HG02981 (cell line): ENCODE results near the gene RASL10B.
"Not testable (repeated sequence)": the region's sequence is repeated elsewhere in the genome, so short reads cannot be mapped to it uniquely, and the experiment has no call there.

ENCODE experiments used
- ATAC-seq: cut with Tn5 transposase; IDR thresholded peaks from one replicate; pipeline ENCODE4 v1.9.1; 2021; ENCODE audit warnings: mild to moderate bottlenecking, moderate library complexity; ENCODE audit not compliant: unreplicated experiment

Gene RASL10B

DNA sequence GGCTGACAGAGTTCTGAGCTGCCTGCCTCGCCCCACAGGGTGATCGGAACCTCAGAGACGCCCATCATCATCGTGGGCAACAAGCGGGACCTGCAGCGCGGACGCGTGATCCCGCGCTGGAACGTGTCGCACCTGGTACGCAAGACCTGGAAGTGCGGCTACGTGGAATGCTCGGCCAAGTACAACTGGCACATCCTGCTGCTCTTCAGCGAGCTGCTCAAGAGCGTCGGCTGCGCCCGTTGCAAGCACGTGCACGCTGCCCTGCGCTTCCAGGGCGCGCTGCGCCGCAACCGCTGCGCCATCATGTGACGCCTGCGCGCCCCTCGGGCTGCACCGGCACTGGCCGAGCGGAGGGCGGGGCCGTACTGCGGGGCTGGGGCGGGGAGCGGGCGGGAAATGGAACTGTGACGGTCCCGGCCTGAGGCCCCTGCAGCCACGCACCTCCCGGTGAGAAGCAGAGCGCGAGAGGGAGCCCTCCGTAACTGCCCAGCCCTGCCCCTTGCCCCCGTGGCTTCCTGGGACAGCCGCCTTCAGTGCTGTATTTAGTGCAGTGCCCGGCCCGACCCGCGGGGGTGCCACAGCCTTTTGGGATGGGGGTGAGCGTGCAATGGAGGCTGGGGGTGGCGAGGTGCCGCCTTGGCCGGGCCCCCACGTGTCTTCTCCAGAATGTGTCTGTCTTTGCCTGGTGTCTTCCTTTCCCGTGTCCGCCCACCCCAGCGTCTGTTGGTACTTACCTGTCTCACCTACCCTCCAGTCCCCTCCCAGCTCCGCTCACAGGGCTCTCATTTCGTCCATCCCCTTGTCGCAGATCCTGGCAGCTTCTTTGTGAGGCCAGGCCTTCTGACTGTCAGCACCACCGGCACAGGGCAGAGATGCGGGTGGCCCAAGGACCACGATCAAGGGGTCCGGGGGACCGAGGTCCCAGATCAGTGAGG is 9.8 kb downstream of the RASL10B start:
- ATAC-seq, result no peak

DNA sequence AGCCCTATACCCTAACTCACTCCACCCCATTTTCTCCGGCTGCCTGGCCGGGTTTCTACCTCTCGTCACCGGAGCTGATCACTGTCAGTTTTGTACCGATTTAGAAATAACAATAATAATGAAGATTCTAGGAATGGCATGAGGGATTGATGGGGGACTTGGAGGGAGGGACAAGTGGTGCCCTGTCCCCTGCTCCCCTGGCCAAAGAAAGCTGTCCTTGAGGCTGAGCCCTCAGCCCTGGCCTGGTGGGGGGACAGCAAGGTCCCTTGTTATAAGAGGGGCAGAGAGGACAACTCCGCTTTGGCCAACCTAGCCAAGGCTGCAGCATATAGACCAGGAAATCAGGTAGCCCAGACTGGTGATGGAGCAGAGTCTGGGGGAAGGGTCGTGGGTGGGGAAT is 11.1 kb downstream of the RASL10B start:
- no peak for ATAC-seq

DNA sequence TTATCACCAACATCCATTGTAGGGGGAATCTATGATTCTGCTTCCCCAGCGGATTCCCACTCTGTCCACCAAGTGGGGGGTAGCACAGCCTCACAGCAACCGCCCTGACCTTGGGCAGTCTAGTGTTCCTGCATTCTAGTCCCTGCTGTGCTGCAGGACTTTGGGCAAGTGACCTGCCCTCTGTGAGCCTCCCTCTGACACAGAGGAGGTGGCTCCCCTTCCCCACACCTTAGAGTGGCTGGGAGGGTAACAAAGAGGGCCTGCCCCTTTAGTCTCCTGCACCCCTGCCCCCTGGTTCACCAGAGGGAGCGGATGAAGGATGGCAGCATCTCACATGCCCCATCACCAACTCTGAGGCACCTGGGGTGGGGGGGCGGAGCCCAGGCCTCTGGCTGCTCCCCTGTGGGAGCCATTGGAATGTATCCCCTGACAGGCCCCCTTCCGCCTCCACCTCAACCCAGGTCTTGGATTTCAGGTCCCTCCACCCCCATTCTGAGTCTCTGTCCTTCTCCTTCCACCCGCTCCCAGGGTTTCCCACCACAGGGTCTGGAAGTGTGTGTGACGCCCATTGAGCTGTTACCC is 11.5 kb downstream of the RASL10B start:
- ATAC-seq, result no peak

GRCh38 chr17:35743626-35744328 is 12.3 kb downstream of the RASL10B start:
- ATAC-seq, result no peak

GRCh38 chr17:35744830-35745229 is 13.4 kb downstream of the RASL10B start:
- ATAC-seq, result no peak

DNA sequence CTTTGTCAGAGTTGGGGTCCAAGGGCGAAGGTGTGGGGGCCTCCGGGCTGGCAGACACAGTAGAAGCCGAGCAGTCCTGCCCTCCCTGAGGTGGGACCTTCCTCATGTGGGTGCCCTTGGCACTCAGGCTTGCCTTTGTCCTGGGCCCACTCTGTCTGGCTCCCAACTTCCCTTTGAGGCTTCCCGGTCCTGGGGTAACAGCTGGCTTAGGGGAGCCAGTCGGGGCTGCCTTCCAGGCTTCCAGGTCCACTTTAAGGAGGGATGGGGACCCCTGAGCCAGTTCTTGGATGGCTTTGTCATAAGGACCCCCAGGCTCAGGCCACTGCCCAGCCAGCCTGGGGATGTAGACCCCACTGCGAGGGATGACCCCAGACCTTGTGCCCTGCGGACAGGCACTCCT is 13.8 kb downstream of the RASL10B start:
- no peak for ATAC-seq

DNA sequence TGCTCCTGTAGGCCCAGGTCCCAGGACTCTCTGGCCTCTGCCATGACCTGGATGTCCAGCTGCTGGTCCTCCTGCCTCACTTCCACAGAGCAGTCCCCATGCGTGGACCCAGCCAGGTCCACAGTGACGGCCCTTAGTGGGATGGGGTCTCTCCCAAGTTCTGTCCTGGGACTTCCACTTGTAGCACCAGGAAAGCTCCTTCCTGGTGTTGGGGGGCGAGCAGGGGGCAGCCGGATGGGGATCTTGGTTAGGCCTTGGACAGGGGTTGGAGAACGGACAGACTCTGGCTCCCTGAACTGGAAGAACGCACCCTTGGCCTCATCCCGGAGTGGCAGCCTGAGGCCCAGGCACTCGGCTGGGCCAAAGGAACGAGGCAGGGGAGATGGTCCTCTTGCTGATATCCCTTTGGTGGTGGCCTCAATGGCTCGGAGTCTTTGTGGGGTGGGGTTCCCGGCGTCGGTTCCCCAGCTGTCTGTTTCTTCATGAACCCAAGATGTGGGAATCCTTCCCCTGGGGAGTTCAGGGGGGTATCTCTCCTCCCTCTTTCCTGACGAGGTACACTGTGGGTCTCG is 14.4 kb downstream of the RASL10B start:
- no peak for ATAC-seq

GRCh38 chr17:35747540-35748017 is 16.1 kb downstream of the RASL10B start:
- ATAC-seq, result no peak

GRCh38 chr17:35748341-35748841 is 17.0 kb downstream of the RASL10B start:
- ATAC-seq, result no peak

GRCh38 chr17:35748979-35749378 is 17.5 kb downstream of the RASL10B start:
- ATAC-seq, result no peak

- ATAC-seq, result no peak
These were observed 18.3 kb downstream of the RASL10B start for GRCh38 chr17:35749560-35750412.

DNA sequence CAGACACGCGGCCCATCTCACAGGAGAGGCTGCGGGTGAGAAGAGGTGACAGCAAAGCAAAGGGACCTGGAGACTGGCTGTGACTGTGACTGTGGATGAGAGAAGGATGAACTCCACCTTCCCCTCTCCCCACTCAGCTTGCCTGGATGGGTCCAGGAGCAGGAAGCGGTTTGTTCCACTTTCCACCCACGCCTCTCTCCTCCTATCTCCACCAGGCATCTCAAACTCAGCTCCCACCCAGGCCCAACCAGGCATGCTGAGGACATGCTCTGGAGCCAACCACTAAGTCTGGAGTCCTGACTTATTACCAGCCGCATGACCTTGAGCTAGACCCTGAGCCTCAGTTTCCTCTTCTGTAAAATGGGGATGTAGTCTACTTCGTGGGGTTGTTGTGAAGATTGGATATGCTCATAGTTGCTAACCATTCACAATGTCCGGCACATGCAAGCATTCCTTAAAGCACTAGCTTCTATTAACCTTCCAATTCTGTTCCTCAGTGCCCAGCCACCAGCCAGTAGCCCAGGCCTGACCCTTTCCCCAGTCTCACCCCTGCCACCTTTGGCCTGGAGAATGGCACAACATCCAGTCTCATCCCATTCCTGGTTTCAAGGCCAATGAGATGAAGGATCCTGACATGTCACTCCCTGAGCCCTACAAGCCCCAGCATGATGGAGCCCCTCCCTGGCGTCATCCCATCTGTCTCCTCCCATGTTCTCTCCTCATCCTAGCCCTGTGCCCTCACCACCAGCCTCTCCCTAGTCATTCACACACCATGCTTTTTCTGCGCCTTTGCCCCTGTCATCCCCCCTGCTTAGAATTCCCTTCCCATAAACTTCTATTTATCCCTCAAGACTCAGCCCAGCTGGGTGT is 19.3 kb downstream of the RASL10B start:
- no peak for ATAC-seq

GRCh38 chr17:35751541-35751940 is 20.1 kb downstream of the RASL10B start:
- ATAC-seq, result not testable (repeated sequence)

DNA sequence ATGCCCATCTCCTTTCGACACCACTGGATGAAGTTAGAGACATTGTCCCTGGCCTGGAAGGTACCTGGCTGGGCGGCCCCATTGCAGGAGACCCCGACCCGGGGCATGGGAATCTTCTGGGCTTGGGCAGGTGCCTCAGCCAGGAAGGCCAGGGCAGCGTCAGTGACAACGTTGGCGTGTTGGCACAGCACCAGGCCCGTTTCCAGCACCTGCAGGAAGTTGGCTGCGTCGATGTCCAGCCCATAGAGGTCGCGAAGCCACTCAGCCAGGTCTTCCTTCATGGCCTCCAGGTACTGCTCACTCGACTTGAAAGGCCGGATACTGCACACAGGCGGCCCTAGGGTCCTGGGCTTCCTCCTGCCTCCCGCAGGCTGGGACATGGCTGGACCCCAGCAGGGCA is 21.0 kb downstream of the RASL10B start:
- no peak for ATAC-seq

- ATAC-seq, result no peak
These were observed 21.7 kb downstream of the RASL10B start, which contains the start of gene GAS2L2 for GRCh38 chr17:35752945-35753764. Gene GAS2L2, minus strand, starts transcription at chr17:35753239. Its CDS starts 389 bp downstream, at chr17:35752850.

- no peak for ATAC-seq
These were observed 25.8 kb downstream of the RASL10B start for GRCh38 chr17:35757243-35757642.

GRCh38 chr17:35760587-35760986 is 29.1 kb downstream of the RASL10B start, which contains the start of gene C17orf50:
Gene C17orf50, plus strand, starts transcription at chr17:35760887. Its CDS starts 55 bp downstream, at chr17:35760942.
- ATAC-seq, result no peak

- no peak for ATAC-seq
These were observed 30.2 kb downstream of the RASL10B start for GRCh38 chr17:35761601-35762000.
